ENCODE data around the gene PASK. TPM values are rescaled to one million over a fixed set of nuclear protein-coding genes. Genes with fewer than 3 reads are reported as not detected.

The PASK gene
- polyA plus RNA-seq, 4 donors, result 4.7 to 14.7 (median 6.2) TPM

GRCh38 chr2:241184901-241185300 is 35.6 kb upstream of the PASK start:
- H3K4me1 ChIP-seq (ENCODE audit: control insufficient read depth in 3 of 3, insufficient read depth in 2 of 3, low read depth in 1 of 3, low read length in 2 of 3), result no peaks in the 10 kb centered on the region
- H3K9me3 ChIP-seq (ENCODE audit: control insufficient read depth in 2 of 2, insufficient read depth in 1 of 2, low read depth in 1 of 2, low read length in 1 of 2), result no peaks in the 10 kb centered on the region
- 72 to 75% (median 74%) methylated on average over 9 of the region's 9 CpGs for WGBS, 3 donors
- H3K27ac ChIP-seq (ENCODE audit: low read depth in 1 of 3, low read length in 2 of 3), result no peak overlapping the region
- DNase-seq (no peak), FAIRE-seq (no peak)
- peaks cover 0 to 3% (median 0%) of the 10 kb centered on the region in 3 donors for H3K27me3 ChIP-seq (ENCODE audit: control insufficient read depth in 3 of 3, insufficient read depth in 3 of 3, low read length in 3 of 3)
- H3K4me3 ChIP-seq (ENCODE audit: low read depth in 1 of 3, low read length in 3 of 3), result no peak overlapping the region
- peaks cover under 1 to 28% (median 5%) of the 10 kb centered on the region in 3 donors for H3K36me3 ChIP-seq (ENCODE audit: control insufficient read depth in 3 of 3, insufficient read depth in 2 of 3, low read depth in 1 of 3, low read length in 3 of 3)

- no peak overlapping the region for H3K27ac ChIP-seq (ENCODE audit: low read depth in 1 of 3, low read length in 2 of 3)
- H3K4me3 ChIP-seq (ENCODE audit: low read depth in 1 of 3, low read length in 3 of 3), result no peak overlapping the region
- FAIRE-seq (no peak), DNase-seq (no peak)
- H3K4me1 ChIP-seq (ENCODE audit: control insufficient read depth in 3 of 3, insufficient read depth in 2 of 3, low read depth in 1 of 3, low read length in 2 of 3), result no peaks in the 10 kb centered on the region
- H3K36me3 ChIP-seq (ENCODE audit: control insufficient read depth in 3 of 3, insufficient read depth in 2 of 3, low read depth in 1 of 3, low read length in 3 of 3), result peaks cover 5 to 33% (median 12%) of the 10 kb centered on the region in 3 donors
- WGBS, 3 donors, result 89 to 92% (median 89%) methylated on average over 9 of the region's 9 CpGs
- no peaks in the 10 kb centered on the region for H3K9me3 ChIP-seq (ENCODE audit: control insufficient read depth in 2 of 2, insufficient read depth in 1 of 2, low read depth in 1 of 2, low read length in 1 of 2)
- H3K27me3 ChIP-seq (ENCODE audit: control insufficient read depth in 3 of 3, insufficient read depth in 3 of 3, low read length in 3 of 3), result peaks cover 0 to 3% (median 0%) of the 10 kb centered on the region in 3 donors
Observed at GRCh38 chr2:241183221-241183620, 33.9 kb upstream of the PASK start.

- Histone ChIP-seq H3K27ac (ENCODE audit: low read depth in 1 of 3, low read length in 2 of 3) (no peak overlapping the region), H3K9me3 (ENCODE audit: control insufficient read depth in 2 of 2, insufficient read depth in 1 of 2, low read depth in 1 of 2, low read length in 1 of 2) (no peaks in the 10 kb centered on the region), H3K4me1 (ENCODE audit: control insufficient read depth in 3 of 3, insufficient read depth in 2 of 3, low read depth in 1 of 3, low read length in 2 of 3) (no peaks in the 10 kb centered on the region), H3K4me3 (ENCODE audit: low read depth in 1 of 3, low read length in 3 of 3) (no peak overlapping the region), H3K36me3 (ENCODE audit: control insufficient read depth in 3 of 3, insufficient read depth in 2 of 3, low read depth in 1 of 3, low read length in 3 of 3) (peaks cover 5 to 37% (median 12%) of the 10 kb centered on the region in 3 donors), H3K27me3 (ENCODE audit: control insufficient read depth in 3 of 3, insufficient read depth in 3 of 3, low read length in 3 of 3) (no peaks in the 10 kb centered on the region)
- FAIRE-seq, result no peak
- DNase-seq, result no peak
- 91 to 94% (median 93%) methylated on average over 28 of the region's 28 CpGs for WGBS, 3 donors
Observed at GRCh38 chr2:241182531-241183133, 33.4 kb upstream of the PASK start.

- WGBS, 3 donors, result 96 to 98% (median 98%) methylated on average over 3 of the region's 3 CpGs
- DNase-seq, result no peak
- H3K27ac ChIP-seq (ENCODE audit: low read depth in 1 of 3, low read length in 2 of 3), result no peak overlapping the region
- peaks cover 5 to 39% (median 12%) of the 10 kb centered on the region in 3 donors for H3K36me3 ChIP-seq (ENCODE audit: control insufficient read depth in 3 of 3, insufficient read depth in 2 of 3, low read depth in 1 of 3, low read length in 3 of 3)
- H3K27me3 ChIP-seq (ENCODE audit: control insufficient read depth in 3 of 3, insufficient read depth in 3 of 3, low read length in 3 of 3), result no peaks in the 10 kb centered on the region
- no peak overlapping the region for H3K4me3 ChIP-seq (ENCODE audit: low read depth in 1 of 3, low read length in 3 of 3)
- no peaks in the 10 kb centered on the region for H3K9me3 ChIP-seq (ENCODE audit: control insufficient read depth in 2 of 2, insufficient read depth in 1 of 2, low read depth in 1 of 2, low read length in 1 of 2)
- no peak for FAIRE-seq
- no peaks in the 10 kb centered on the region for H3K4me1 ChIP-seq (ENCODE audit: control insufficient read depth in 3 of 3, insufficient read depth in 2 of 3, low read depth in 1 of 3, low read length in 2 of 3)
Observed at GRCh38 chr2:241182126-241182525, 32.9 kb upstream of the PASK start.

GRCh38 chr2:241180495-241180894 is 31.2 kb upstream of the PASK start:
- Histone ChIP-seq H3K9me3 (ENCODE audit: control insufficient read depth in 2 of 2, insufficient read depth in 1 of 2, low read depth in 1 of 2, low read length in 1 of 2) (no peaks in the 10 kb centered on the region), H3K4me1 (ENCODE audit: control insufficient read depth in 3 of 3, insufficient read depth in 2 of 3, low read depth in 1 of 3, low read length in 2 of 3) (no peaks in the 10 kb centered on the region), H3K4me3 (ENCODE audit: low read depth in 1 of 3, low read length in 3 of 3) (no peak overlapping the region), H3K27me3 (ENCODE audit: control insufficient read depth in 3 of 3, insufficient read depth in 3 of 3, low read length in 3 of 3) (no peaks in the 10 kb centered on the region), H3K36me3 (ENCODE audit: control insufficient read depth in 3 of 3, insufficient read depth in 2 of 3, low read depth in 1 of 3, low read length in 3 of 3) (peaks cover 5 to 48% (median 12%) of the 10 kb centered on the region in 3 donors), H3K27ac (ENCODE audit: low read depth in 1 of 3, low read length in 2 of 3) (no peak overlapping the region)
- FAIRE-seq, result no peak
- DNase-seq, result no peak
- 91 to 97% (median 97%) methylated on average over 12 of the region's 12 CpGs for WGBS, 3 donors

- FAIRE-seq (no peak), DNase-seq (no peak)
- Histone ChIP-seq H3K27ac (ENCODE audit: low read depth in 1 of 3, low read length in 2 of 3) (no peak overlapping the region), H3K4me3 (ENCODE audit: low read depth in 1 of 3, low read length in 3 of 3) (no peak overlapping the region), H3K4me1 (ENCODE audit: control insufficient read depth in 3 of 3, insufficient read depth in 2 of 3, low read depth in 1 of 3, low read length in 2 of 3) (no peaks in the 10 kb centered on the region), H3K36me3 (ENCODE audit: control insufficient read depth in 3 of 3, insufficient read depth in 2 of 3, low read depth in 1 of 3, low read length in 3 of 3) (peaks cover 5 to 49% (median 12%) of the 10 kb centered on the region in 3 donors), H3K27me3 (ENCODE audit: control insufficient read depth in 3 of 3, insufficient read depth in 3 of 3, low read length in 3 of 3) (no peaks in the 10 kb centered on the region), H3K9me3 (ENCODE audit: control insufficient read depth in 2 of 2, insufficient read depth in 1 of 2, low read depth in 1 of 2, low read length in 1 of 2) (no peaks in the 10 kb centered on the region)
- WGBS, 3 donors, result 72 to 89% (median 74%) methylated on average over 4 of the region's 4 CpGs
Observed at GRCh38 chr2:241179899-241180298, 30.6 kb upstream of the PASK start.

- H3K27me3 ChIP-seq (ENCODE audit: control insufficient read depth in 3 of 3, insufficient read depth in 3 of 3, low read length in 3 of 3), result no peaks in the 10 kb centered on the region
- no peaks in the 10 kb centered on the region for H3K9me3 ChIP-seq (ENCODE audit: control insufficient read depth in 2 of 2, insufficient read depth in 1 of 2, low read depth in 1 of 2, low read length in 1 of 2)
- no peak for FAIRE-seq
- no peak for DNase-seq
- no peak overlapping the region for H3K27ac ChIP-seq (ENCODE audit: low read depth in 1 of 3, low read length in 2 of 3)
- no peaks in the 10 kb centered on the region for H3K4me1 ChIP-seq (ENCODE audit: control insufficient read depth in 3 of 3, insufficient read depth in 2 of 3, low read depth in 1 of 3, low read length in 2 of 3)
- 66 to 96% (median 78%) methylated on average over 4 of the region's 4 CpGs for WGBS, 3 donors
- H3K4me3 ChIP-seq (ENCODE audit: low read depth in 1 of 3, low read length in 3 of 3), result no peak overlapping the region
- H3K36me3 ChIP-seq (ENCODE audit: control insufficient read depth in 3 of 3, insufficient read depth in 2 of 3, low read depth in 1 of 3, low read length in 3 of 3), result peaks cover 5 to 57% (median 15%) of the 10 kb centered on the region in 3 donors
Observed at GRCh38 chr2:241178961-241179360, 29.7 kb upstream of the PASK start.

GRCh38 chr2:241177526-241178334 is 28.5 kb upstream of the PASK start:
- no peaks in the 10 kb centered on the region for H3K27me3 ChIP-seq (ENCODE audit: control insufficient read depth in 3 of 3, insufficient read depth in 3 of 3, low read length in 3 of 3)
- no peak overlapping the region for H3K4me3 ChIP-seq (ENCODE audit: low read depth in 1 of 3, low read length in 3 of 3)
- no peak overlapping the region for H3K27ac ChIP-seq (ENCODE audit: low read depth in 1 of 3, low read length in 2 of 3)
- peaks cover 5 to 48% (median 13%) of the 10 kb centered on the region in 3 donors for H3K36me3 ChIP-seq (ENCODE audit: control insufficient read depth in 3 of 3, insufficient read depth in 2 of 3, low read depth in 1 of 3, low read length in 3 of 3)
- FAIRE-seq (no peak), DNase-seq (no peak)
- H3K9me3 ChIP-seq (ENCODE audit: control insufficient read depth in 2 of 2, insufficient read depth in 1 of 2, low read depth in 1 of 2, low read length in 1 of 2), result no peaks in the 10 kb centered on the region
- 96 to 98% (median 96%) methylated on average over 12 of the region's 12 CpGs for WGBS, 3 donors
- H3K4me1 ChIP-seq (ENCODE audit: control insufficient read depth in 3 of 3, insufficient read depth in 2 of 3, low read depth in 1 of 3, low read length in 2 of 3), result no peaks in the 10 kb centered on the region

Data from small intestine (tissue), 7 donors.